Measurements from ENCODE around the gene VPS13D. TPM values are rescaled to one million over a fixed set of nuclear protein-coding genes. Genes with fewer than 3 reads are reported as not detected.

The VPS13D gene
- total and polyA plus RNA-seq, 2 of the 4 experiments (the other 2 are of a cell fraction), result 9.0 to 16.3 TPM

GRCh38 chr1:12528021-12528852 lies 298.4 kb downstream of the VPS13D start:
- dilution Hi-C loops (cut with HindIII; ENCODE audit: low sequenced_read_pairs, unreplicated experiment) (no loop called here), intact Hi-C loops (cut with micrococcal nuclease) (no loop called here), in situ Hi-C loops (cut with MboI; ENCODE audit: low sequenced_read_pairs) (no loop called here)
- Histone ChIP-seq H3K27ac (ENCODE audit: insufficient read depth, low read length) (no peak overlapping the region), H3K9me1 (ENCODE audit: insufficient read depth, low read length) (0 out of 2 replicates have a peak, but pooled peaks cover 4% of the 10 kb centered on the region), H3K27me3 (ENCODE audit: control insufficient read depth, insufficient read depth, low read length) (no peaks in the 10 kb centered on the region), H3K18ac (ENCODE audit: low read depth, low read length) (peak overlapping the region; percentile 5; the same call in 1 of the 2 replicates), H2BK15ac (ENCODE audit: low read depth, low read length) (no peak overlapping the region; the same call in 2 of the 3 replicates), H3K9me3 (ENCODE audit: control insufficient read depth, insufficient read depth, low read length) (no peaks in the 10 kb centered on the region), H3K4ac (ENCODE audit: low read depth, low read length) (peak overlapping the region; percentile 43), H2AK9ac (replicated peaks; ENCODE audit: low read depth, low read length, poor library complexity) (peak overlapping the region; percentile 28), H3K79me1 (ENCODE audit: low read depth in 1 of 2, low read length in 2 of 2) (no peaks in the 10 kb centered on the region), H3K56ac (ENCODE audit: extremely low read depth, insufficient read depth, low read length) (0 out of 2 replicates have a peak overlapping the region, but pooled peaks have one; percentile 5), H4K20me1 (ENCODE audit: insufficient read depth, low read length) (no peaks in the 10 kb centered on the region), H4K91ac (ENCODE audit: insufficient read depth, low read depth, low read length) (peak overlapping the region; percentile 43), H2AK5ac (ENCODE audit: low read depth, low read length) (peak overlapping the region; percentile 23; the same call in 1 of the 2 replicates), H2BK120ac (ENCODE audit: low read depth, low read length) (peak overlapping the region; percentile 63), H3K4me2 (ENCODE audit: low read depth, low read length) (no peak overlapping the region; the same call in 1 of the 2 replicates), H4K8ac (ENCODE audit: low read depth in 2 of 2, low read length in 2 of 2) (0 out of 4 replicates have a peak overlapping the region, but pooled peaks of 1 of the 2 experiments have one; percentile 2), H3K4me1 (ENCODE audit: control insufficient read depth, insufficient read depth, low read length) (peaks cover 8% of the 10 kb centered on the region), H2BK5ac (ENCODE audit: low read depth, low read length, poor library complexity, severe bottlenecking) (no peak overlapping the region), H4K5ac (ENCODE audit: low read depth, low read length) (no peak overlapping the region), H3K23ac (ENCODE audit: low read depth, low read length) (no peak overlapping the region), H2BK20ac (ENCODE audit: low read depth, low read length) (peak overlapping the region; percentile 34; the same call in 1 of the 2 replicates), H3K9ac (ENCODE audit: low read depth, low read length) (no peak overlapping the region), H3K4me3 (ENCODE audit: insufficient read depth, low read depth, low read length) (no peak overlapping the region), H3K14ac (replicated peaks; ENCODE audit: low read depth, low read length) (0 out of 2 replicates have a peak overlapping the region, but pooled peaks have one; percentile 30), H2AFZ (replicated peaks; ENCODE audit: low read length, poor library complexity) (peak overlapping the region; percentile 43), H3K36me3 (ENCODE audit: control insufficient read depth, insufficient read depth, low read length) (no peaks in the 10 kb centered on the region)
- ChIA-PET CTCF (interaction anchor here (0.6 to 0.7 kb wide), 2 partner anchors 229 to 235 kb away, joined by 3 to 4 read pairs; no protein-coding TSS in a partner anchor), POLR2A (ENCODE audit: unreplicated experiment) (no interaction called here)
- peak; percentile 61 for ATAC-seq (ENCODE audit: low read depth)
- TF ChIP-seq BHLHE40 (IDR thresholded peaks at IDR 0.05; ENCODE audit: low read depth, low read length) (peak; percentile 13; the same call in 1 of the 2 replicates), MAFK (IDR thresholded peaks at IDR 0.05; ENCODE audit: low read depth, low read length) (no peak), RCOR1 (IDR thresholded peaks at IDR 0.05; ENCODE audit: insufficient replicate concordance, low read length) (no peak), CEBPB (IDR thresholded peaks at IDR 0.05; ENCODE audit: low read depth, low read length) (peak; percentile 38)
- DNase-seq, result peak; percentile 45
- 75% methylated on average over 2 of the region's 24 CpGs; no CpG with 5 or more reads in 1 of the 2 experiments for WGBS, 2 experiments (ENCODE audit: extremely low coverage in 2 of 2, insufficient read length in 1 of 2)
- no TSS peak for BruUV-seq (replicated peaks)
